HG02970 (cell line): ENCODE results near the gene ZDHHC14.
"Not testable (repeated sequence)": the region's sequence is repeated elsewhere in the genome, so short reads cannot be mapped to it uniquely, and the experiment has no call there.

Experiments used
- ATAC-seq: cut with Tn5 transposase; IDR thresholded peaks from one replicate; pipeline ENCODE4 v1.9.1; 2021; ENCODE audit warnings: mild to moderate bottlenecking, moderate library complexity, moderate number of reproducible peaks; ENCODE audit not compliant: unreplicated experiment, low FRiP score

ZDHHC14 gene

DNA sequence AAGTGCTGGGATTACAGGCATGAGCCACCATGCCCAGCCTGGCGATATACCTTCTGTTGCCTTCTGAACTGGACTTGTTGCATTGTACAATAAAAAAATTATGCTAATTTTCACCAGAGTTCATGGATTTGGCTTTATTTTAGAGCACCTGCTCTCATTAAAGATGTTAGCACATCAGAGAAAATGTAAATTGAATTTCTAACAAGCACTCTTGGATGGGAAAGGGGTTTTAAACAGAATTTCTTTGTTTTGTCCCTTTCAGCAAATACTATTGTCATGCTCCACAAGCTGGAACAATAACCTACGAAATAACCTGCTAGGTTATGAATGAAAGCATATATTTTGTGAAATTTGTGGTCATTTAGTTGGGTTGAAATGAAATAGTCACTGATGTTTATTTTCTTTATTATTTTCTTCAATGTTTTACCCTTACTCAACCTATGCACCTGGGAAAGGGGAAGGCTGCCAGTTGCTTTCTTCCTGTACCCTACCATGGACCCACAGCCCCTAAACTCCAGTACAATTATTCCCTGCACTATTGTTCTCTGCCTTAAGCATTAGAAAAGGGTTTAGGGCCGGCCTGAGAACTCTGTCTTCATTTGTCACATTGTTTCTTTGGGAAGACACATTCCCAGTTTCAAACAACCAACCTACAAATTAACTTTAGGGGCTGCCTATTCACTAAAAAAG is 22.2 kb downstream of the ZDHHC14 start:
- ATAC-seq, result no peak

DNA sequence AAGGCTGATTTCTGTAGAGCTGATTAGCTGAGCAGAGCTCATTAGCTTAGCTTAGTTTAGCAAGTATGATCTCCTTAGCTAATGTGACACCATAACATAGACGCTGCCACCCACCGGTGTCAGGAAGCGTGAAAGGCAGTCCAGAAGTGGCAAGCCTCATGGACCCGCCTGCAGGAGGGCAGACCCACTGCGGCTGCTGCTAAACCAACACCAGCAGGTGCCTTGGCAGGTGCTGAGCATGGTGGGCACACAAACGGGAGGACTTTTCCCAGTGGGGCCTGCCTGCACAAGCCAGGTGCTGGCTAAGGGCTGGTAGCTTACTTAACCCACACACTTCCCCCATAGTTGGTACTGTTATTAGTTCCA is 22.7 kb downstream of the ZDHHC14 start:
- no peak for ATAC-seq

DNA sequence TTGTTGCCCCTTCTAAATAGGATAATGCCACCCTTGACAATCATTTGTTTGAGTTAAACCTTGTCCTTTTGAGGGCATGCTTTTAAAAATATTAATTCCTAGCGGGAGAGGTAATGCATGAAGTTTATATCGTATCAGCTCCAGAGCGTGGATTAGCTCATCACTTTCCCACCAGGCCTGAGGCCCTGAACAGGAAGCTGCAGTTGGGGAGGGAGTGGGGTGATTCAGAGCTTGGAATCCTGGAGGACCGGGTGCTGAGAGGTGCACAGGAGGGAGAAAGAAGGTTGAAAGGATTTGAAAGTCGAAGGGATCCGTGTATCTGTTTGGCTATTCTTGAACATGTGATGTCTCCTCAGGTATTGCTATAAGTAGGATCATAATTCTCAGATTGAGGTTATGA is 25.0 kb downstream of the ZDHHC14 start:
- no peak for ATAC-seq

- no peak for ATAC-seq
Observed at GRCh38 chr6:157406661-157407060, 25.7 kb downstream of the ZDHHC14 start.

DNA sequence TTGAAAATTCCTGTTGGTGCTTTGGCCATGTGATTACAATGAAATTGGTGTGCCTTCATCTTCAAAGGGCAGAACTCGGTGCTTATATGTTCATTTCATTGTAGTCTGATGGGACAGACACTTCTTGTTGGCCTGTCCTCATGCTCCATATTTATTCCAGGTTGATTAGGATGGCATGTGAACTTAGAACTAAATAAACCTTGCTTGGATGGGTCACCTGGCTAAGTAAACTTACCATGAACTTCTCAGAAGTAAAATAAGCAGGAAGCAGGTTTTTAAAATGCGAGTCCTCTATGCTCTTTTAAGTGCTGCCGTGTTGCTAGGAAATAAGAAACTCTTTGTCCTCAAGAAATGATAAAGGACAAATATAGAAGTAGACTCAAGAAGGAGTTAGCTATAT is 26.7 kb downstream of the ZDHHC14 start:
- ATAC-seq, result no peak

DNA sequence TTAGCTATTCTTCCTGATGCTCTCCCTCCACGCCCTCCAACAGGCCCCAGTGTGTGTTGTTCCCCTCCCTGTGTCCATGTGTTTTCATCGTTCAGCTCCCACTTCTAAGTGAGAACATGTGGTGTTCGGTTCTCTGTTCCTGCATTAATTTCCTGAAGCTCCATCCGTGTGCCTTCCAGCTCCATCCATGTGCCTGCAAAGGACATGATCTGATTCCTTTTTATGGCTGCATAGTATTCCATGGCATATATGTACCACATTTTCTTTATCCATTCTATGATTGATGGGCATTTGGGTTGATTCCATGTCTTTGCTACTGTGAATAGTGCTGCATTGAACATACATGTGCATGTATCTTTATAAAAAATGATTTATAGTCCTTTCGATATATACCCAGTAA is 27.4 kb downstream of the ZDHHC14 start:
- ATAC-seq, result not testable (repeated sequence)

DNA sequence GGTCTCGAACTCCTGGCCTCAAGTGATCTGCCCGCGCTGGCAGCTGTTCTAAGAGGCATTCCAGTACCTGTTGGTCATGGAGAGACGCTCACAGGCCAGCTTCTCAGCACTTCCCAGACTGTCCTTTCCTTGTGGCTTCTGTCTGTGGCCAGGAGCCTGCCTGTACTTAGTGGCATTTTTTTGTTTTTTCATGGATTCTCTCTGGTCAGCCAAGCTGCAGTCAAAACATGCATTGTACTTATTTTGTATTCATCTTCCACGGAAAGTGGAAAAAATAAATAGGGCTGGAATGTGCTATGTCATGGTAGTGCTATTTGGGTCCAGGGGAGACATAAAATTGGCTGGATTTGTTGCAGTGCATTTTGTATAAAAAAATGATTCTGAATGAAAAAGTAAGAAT is 29.1 kb downstream of the ZDHHC14 start:
- no peak for ATAC-seq

GRCh38 chr6:157411368-157411767 is 30.4 kb downstream of the ZDHHC14 start:
- no peak for ATAC-seq

DNA sequence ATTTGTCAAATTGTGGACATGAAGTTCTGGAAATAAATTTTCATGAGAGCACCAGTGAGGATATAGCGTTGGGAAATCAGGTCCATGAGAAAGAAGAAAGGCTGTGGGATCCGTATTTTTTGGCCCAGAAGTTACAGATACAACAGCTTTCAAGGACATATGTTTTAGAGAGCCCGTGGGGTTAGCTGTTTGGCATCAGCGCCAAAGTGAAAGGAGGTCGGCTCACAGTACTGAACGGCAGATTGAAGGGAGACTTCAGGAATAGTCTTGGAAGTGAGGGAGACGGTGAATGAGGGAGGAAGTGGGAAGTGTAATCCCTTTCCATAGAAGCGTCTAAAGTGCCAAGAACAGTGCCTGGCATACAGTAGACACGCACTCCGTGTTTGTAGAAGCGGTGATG is 31.8 kb downstream of the ZDHHC14 start:
- no peak for ATAC-seq

- no peak for ATAC-seq
Observed at GRCh38 chr6:157420497-157420896, 39.5 kb downstream of the ZDHHC14 start.

DNA sequence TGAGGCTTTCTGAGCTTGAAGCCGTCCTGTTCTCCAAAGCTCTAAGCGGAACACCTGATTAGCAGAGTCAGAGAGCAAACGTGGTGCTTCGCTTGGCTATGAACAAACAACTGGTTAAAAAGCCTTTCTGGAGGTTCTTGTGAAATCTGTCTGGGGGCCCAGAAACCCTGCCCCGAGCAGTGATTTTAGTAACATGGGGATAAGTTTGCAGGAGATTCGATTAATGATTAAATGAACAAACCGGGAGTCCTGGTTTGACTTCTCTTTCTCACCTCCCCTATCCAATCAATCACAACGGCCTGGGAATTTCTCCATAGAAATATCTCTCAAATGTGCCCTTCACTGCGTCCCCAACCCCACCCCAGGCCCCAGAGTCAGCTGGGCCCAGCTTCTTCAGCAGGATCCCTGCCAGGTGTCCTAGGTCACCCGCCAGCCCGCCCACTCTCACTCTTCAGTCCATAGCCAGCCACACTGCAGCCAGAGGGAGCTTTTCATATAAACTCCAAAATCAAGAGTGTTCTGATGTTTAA is 43.6 kb downstream of the ZDHHC14 start:
- no peak for ATAC-seq

GRCh38 chr6:157427969-157428368 is 47.0 kb downstream of the ZDHHC14 start:
- ATAC-seq, result no peak

DNA sequence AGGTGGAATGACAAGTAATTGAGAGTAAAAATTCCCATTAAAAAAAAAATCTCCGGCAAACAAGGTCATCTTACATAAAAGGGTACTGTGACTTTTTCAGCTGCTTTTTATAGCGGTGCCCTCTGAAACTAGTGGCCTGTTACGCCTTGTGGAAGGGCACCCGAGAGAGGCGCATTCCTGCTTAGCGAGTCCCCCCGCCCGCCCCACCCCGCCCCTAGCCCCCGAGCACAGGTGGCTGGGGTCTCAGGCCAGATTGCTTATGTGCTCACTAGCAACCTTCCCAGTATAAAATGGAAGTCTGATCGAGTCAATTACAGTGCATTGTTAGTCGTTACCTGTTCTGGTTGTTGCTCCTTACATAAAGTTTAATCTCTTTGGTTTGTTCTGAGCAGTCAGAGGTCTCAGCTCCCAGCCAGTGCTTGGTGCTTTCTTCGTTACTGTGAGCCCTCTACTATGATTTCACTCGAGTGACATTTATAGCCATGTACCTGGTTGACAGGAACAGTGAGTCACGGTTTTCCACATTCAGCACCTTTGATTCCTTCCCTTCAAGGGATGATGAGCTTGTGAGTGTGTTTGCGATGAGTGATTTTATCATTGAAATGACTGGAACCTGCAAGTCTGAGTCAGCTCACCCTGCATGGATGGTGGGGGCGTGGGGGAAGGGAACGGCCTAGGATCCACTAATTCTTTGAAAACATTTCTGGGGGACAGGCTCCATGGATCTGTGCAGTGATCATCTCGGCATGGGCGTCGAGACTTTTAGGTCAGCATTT is 47.6 kb downstream of the ZDHHC14 start:
- ATAC-seq, result no peak

DNA sequence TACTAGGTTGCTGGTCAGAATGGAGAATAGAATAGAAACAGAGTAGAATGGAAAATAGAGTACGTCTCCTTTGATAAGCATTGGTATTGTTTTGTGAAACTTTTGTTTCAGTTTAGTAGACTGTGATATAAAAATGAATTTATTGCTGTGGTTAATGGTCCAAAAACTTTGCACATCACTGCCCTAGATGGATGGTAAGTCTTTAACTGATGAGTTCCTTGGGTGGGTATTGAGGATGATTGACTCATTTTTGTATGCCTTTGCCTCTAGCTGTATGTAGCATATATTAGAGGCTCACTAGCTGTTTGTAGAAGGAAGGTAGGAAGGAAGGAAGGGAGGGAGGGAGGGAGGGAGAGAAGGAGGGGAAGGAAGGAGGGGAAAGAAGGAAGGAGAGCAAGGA is 48.3 kb downstream of the ZDHHC14 start:
- no peak for ATAC-seq

- no peak for ATAC-seq
Observed at GRCh38 chr6:157430834-157431233, 49.8 kb downstream of the ZDHHC14 start.

DNA sequence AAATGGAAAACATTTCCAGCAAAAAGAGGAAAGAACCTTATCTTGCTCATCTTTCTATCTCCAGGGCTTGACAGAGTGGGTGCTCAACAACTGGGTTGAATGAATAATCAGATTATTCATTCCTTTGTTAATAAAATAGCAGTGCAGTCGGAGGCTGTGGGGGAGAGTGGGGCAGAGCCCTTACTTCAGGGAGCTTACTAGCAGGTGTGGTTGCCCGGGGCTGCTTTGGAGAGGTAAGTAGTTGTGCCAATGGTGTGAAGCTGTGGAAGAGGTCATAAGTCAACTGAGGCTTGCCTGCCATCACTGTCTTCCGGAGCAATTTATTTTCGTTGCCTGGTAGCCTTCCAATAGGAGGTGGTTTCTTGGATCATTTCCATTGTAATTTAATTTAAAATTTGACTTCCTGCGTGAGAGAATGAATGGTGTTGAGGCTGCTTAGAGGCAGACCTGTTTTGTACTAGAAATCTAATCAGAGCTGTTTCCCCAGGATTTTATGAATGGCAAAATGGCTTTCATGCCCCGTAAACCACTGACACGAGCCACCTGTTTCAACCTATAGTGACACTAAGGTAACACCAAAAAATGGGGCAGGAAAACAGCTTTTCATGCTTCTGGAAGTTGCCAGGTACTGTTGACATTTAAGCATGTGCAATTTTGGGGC is 51.4 kb downstream of the ZDHHC14 start:
- no peak for ATAC-seq

DNA sequence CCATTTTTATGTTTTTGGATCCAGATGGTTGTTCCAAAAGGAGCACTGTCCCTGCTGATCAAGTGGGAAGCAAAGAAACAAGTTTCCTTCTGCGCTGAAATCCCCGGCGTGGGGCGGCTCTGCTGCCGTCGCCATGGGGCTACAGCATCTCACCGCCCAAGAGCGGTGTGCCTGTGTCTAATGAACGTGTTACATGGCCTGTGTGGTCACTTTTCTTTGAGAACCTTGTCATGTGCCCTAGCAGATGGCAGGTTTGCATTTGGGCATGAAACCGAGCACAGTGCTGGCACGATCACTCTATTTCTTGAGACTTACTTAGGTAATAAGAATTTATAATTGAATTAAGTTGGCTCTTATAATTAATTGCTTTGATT is 51.9 kb downstream of the ZDHHC14 start:
- ATAC-seq, result no peak

- ATAC-seq, result no peak
Observed at GRCh38 chr6:157433678-157434081, 52.7 kb downstream of the ZDHHC14 start.

DNA sequence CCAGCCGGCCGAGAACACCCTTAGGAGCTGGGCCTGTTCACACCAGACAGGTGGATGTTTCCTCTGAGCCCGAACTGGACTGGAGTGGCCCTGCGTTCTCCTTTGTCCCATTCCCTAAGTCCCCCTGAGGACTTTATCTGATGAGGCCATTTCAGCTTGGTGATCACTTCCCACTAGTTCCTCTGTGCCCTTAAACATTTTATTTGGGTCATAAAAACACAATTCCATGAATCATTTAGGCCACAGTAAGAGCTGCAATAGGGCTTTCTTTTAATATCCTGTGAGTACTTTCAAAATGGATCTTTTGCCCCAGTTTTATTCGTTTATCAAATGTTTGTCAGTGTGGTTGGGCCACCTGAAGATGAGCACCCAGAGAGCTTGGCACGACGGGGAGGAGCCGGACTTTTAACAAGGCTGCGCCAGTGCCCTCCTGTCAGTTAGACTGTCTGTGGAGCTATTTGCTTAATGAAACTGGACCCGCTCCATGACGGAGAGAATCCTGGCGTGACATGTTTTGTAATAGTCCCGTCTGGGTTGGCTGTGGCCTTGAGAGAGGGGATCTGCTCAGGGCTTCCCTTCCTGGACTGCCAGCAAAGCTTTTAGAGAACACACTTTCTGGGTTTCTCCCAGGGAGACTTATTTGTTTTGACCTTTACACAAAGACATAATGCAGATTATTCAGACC is 53.5 kb downstream of the ZDHHC14 start:
- no peak for ATAC-seq

- ATAC-seq, result no peak
Observed at GRCh38 chr6:157436219-157436943, 55.4 kb downstream of the ZDHHC14 start.
